T47D (cell line): ENCODE data around the gene DPEP1.
"Not testable (repeated sequence)": the region's sequence is repeated elsewhere in the genome, so short reads cannot be mapped to it uniquely, and the experiment has no call there.

ENCODE experiments used
- DNase-seq, 2 experiments: peaks; one replicate each; pipeline versions ENCODE4 v3.0.0 to v3.0.0-alpha.2; 2011 to 2012; ENCODE audit warnings: low read depth in 1 of 2, low spot score in 1 of 2
- JUND ChIP-seq: IDR thresholded peaks from 2 replicates; pipeline ENCODE4 v1.6.1; 2012; ENCODE audit warnings: low read depth
- in situ Hi-C: cut with HindIII; loops from 2 replicates; pipeline ENCODE4 v1.10.0; 2016; ENCODE audit warnings: low sequenced_read_pairs, low pct_unique_long_range_greater_than_20kb

The DPEP1 gene

DNA sequence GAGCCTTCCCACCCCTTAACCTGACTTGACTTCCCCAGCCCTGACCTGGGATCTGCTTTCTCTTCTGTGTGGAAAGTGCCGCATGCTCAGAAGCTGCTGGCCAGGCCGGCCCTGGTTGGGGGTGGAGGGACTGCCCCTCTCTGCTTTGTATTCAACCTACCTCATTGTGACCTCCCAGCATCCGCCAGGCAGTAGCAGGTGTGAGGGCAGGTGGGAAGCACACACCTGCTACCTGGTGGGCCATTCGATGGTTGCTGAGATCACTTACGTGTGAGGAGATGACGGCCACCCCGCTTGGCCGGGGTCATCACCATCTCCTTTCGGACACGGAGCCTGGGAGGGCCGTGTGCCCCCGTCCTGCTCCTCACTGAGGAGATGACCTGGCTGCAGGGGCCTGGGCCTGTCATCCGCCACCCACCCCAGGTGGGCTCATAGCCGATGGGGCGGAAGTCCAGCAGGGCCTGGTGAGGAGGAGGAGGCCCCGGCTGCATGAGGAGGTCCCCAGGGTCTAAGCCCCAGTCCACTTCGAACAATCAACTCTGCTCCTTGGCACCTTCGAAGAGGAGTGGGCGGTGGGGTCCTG is 30.7 kb upstream of the DPEP1 start:
- TF ChIP-seq JUND = no peak
- no peak for DNase-seq
- in situ Hi-C loops = no loop called here

DNA sequence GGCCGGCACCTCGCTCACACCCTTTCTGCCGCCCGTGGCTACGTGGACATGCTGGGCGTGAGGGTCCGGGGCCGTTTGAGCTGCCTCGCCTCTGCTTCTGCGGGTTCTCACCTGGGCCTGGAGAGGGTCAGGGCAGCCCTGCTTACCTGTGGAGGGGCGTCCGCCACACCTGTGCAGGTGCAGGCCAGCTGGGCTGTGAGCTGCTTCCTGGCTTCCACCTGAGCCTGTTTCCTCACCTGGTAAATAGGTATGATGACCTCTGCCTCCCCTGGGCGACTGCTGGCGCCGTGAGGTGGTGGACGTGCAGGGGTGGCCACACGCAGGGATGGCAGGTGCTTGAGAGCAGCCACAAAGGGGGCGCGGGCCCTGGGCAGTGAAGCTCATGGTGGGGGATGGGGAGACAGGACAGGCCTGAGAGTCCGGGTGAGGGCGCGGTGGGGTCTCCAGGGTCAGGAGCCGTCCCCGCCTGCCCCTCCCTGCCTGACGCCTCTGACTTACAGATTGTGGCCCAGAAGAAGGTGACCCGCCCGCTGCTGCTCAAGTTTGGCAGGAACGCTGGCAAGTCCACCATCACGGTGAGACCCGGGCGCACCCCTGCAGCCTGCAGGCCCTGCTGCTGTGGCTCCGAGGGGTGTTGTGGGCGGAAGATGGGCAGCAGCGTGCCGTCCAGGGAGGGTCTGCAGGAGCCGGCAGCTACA is 30.1 kb upstream of the DPEP1 start:
- DNase-seq = no peak
- in situ Hi-C loops = no loop called here
- TF ChIP-seq JUND = no peak

DNA sequence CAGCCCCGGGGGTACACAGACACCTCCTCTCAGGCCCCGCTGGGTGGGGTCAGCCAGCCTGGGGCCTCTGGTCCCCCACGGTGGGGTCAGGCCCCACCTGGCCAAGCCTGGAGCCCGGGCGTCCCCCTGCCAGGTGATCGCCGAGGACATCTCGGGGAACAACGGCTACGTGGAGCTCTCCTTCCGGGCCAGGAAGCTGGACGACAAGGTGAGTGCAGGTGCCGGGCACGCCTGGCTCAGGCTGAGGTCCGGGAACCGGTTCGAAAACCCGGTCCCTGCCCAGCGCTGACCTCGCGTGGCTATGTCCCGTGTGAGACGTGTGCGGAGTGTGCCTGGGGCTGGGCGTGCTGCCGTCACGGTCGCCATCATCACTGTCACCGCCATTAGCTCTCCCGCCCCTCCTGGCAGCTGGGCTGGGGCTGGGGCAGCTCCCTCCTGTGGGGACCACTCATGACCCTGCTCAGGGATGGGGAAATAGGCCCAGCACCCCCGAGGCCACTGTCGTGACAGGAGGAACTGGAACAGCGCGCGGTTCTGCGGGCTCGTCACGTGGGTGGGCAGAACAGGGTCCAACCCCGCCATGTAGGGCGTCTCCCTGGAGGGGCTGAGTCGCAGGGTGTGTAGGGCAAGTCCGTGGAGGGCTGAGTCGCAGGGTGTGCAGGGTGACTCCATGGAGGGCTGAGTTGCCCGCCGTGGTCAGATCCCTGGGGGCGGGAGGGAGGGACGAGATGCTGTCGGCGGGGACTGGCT is 29.4 kb upstream of the DPEP1 start:
- in situ Hi-C loops = no loop called here
- DNase-seq = no peak
- TF ChIP-seq JUND = no peak

DNA sequence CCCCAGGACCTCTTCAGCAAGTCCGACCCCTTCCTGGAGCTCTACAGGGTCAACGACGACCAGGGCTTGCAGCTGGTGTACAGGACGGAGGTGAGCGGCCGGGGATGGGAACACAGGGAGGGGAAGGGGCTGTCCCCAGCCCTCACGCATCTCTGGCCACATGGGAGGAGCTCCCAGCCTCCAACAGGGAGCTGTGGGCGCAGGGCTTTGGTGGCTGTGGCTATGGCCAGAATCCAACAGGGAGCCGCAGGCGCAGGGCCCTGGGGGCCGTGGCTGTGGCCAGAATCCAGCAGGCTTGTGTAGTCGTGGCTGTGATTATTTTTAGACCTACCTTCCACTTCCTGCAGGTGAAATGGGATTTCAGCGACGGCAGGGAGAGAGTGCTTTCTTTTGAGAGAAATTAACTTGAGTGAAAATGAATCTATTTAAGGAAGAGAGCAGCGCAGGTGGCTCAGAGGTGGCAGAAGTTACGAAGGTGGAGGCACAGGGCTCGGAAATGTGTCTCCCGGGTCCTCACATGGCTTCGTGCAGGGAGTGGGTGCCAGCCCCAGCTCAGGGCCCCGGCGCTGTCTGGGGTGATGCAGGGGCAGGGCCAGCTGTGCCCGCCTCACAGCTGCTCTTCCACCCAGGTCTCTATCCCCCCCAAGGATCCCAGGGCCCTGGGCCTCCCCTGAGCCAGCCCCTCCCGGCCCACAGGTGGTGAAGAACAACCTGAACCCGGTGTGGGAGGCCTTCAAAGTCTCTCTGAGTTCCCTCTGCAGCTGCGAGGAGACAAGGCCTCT is 28.5 kb upstream of the DPEP1 start:
- TF ChIP-seq JUND = no peak
- in situ Hi-C loops = no loop called here
- DNase-seq = peak in 1 of 2 experiments; percentile 42

DNA sequence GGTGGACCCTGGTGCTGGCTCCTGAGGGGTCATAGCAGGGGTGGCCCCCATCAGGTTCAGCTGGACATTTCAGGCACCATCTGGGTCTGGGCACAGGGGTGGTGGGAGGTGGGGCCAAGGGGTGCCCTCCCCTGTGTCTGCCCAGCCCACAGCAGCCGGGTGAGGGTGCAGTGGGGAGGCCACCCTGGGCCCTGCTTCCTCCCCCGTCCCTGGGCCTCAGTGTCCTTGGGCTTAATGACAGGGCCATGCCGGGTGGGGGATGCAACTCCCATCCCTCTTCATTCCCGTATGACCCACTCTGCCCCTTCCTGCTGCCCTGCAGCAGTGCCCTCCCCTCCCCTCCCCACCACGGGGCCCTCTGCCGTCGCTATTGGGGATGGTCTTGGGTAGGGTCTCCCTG is 27.2 kb upstream of the DPEP1 start:
- in situ Hi-C loops = no loop called here
- TF ChIP-seq JUND = no peak

DNA sequence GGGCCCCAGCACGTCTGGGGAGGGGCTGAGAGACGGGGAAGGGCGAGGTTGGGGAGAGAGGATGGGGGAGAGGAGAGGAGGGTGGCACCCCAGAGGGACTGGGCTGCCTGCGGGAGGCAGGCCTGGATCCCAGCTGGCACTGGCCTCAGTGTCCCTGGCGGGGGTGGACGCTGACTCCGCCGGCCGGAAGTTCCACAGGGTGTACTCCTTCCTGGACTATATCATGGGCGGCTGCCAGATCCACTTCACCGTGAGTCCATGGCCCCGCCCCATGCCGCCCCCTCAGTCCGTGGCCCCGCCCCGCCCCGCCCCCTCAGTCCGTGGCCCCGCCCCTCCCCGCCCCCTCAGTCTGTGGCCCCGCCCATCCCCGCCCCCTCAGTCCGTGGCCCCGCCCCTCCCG is 26.6 kb upstream of the DPEP1 start:
- in situ Hi-C loops = no loop called here
- TF ChIP-seq JUND = no peak
- DNase-seq = peak in 1 of 2 experiments; percentile 53

More for the DNA sequence above, 27.2 kb upstream of the DPEP1 start:
- DNase-seq = no peak

DNA sequence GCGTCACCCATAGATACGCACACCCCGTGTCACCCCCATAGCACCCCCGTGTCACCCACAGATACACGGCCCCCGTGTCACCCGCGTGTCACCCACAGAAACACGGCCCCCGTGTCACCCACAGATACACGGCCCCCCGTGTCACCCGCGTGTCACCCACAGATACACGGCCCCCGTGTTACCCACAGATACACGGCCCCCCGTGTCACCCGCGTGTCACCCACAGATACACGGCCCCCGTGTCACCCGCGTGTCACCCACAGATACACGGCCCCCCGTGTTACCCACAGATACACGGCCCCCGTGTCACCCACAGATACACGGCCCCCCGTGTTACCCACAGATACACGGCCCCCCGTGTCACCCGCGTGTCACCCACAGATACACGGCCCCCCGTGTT is 25.8 kb upstream of the DPEP1 start:
- in situ Hi-C loops, DNase-seq: not testable (repeated sequence)

DNA sequence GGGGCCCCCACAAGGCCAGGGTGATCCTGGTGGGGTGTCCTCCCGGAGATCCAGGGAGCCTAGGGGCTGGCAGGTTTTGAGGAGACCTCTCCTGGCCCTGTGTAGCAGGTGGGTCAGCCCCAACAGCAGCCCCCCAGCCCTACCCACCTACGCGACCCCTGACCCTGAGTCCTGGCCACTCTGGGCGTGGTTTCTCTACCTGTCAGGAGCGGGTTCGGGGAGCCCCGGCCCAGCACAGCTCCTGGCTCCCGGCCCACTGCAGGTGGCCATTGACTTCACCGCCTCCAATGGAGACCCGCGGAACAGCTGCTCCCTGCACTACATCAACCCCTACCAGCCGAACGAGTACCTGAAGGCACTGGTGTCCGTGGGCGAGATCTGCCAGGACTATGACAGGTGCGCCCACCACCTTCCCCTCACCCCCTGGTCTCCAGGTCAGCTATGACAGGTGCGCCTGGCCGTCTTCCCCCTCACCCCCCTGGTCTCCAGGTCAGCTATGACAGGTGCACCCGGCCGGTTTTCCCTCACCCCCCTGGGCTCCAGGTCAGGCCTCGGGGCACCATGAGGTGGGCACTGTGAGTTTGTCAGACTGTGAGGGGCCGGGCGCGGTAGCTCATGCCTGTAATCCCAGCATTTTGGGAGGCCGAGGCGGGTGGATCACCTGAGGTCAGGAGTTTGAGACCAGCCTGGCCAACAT is 24.9 kb upstream of the DPEP1 start:
- no peak for TF ChIP-seq JUND
- no peak for DNase-seq
- in situ Hi-C loops = no loop called here

DNA sequence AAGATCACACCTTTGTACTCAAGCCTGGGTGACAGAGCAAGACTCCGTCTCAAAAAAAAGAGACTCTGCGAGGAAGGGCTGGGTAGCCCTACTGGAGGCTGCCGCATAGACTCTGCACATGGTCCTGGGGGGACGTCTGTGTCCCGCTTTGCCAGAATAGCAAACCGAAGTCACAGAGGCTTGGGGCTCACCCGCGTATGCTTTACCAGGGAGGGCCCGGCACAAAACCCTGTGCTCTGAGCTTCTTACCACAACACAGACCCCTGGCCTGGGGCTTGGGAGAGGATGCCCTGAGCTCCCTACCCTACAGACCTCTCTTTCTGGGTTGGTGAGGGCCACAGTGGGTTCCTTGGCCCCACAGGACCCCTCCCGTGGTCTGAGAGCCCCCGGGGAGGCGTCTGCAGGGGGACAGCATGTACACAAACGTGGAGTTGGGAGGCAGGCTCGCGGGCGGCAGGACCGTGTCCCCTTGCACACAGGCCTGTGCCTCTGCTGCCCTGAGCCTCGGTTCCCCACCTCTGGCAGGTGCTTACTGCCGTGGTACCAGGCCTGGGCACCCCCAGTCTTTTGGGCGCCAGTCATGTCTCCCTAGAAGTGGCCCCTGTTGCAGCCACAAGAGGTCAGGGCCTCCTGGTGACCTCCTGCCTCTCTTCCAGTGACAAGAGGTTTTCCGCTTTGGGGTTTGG is 24.1 kb upstream of the DPEP1 start:
- in situ Hi-C loops = no loop called here
- DNase-seq = no peak
- no peak for TF ChIP-seq JUND

DNA sequence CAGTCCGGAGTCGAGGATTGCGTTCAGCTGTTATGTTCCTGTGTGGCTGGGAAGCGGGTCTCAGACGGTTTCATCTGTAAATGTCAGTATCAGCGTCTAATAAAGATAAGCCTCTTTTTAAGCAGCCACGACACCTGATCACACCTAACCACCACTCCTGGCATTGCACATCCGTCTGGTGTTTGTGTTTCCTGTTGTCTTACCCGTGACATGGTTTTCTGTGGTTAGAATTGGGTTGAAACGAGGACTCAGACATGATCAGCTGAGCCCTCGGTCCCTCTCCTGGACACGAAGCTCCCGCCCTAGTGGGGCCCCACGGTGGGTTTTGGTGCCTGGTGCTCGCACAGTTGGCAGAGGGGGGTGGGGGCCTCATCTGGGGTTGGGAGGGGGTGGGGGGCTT is 19.6 kb upstream of the DPEP1 start:
- no peak for TF ChIP-seq JUND
- DNase-seq = no peak
- in situ Hi-C loops = no loop called here

DNA sequence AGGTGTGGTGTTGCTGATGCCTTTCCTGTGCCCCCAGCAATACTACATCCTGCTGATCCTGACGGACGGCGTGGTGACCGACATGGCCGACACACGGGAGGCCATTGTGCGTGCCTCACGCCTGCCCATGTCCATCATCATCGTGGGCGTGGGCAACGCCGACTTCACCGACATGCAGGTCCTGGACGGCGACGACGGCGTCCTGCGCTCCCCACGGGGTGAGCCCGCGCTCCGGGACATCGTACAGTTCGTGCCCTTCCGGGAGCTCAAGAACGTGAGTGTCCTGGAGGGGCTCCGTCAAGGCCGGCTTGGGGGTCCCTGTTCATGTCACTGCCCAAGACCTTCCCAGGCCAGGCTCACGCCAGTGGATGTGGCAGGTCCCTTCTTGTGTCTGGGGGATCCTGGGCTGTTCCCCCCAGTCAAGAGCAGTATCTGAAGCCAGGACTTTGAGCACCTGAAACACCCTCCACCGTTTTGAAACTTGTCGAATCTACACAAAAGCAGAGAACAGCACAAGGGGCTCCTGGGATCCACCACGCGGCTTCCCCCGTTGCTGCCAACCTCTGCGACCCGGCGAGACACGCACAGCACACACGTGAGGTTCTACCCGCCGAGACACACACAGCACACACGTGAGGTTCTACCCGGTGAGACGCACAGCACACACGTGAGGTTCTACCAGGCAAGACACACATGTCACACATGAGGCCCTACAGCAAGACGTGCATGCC is 17.9 kb upstream of the DPEP1 start:
- in situ Hi-C loops = no loop called here
- no peak for TF ChIP-seq JUND

More for the DNA sequence above, 17.9 kb upstream of the DPEP1 start:
- no peak for DNase-seq
